Upper lobe of left lung (tissue), 6 donors: ENCODE measurements around the gene ATP7A. TPM values are rescaled to one million over a fixed set of nuclear protein-coding genes. Genes with fewer than 3 reads are reported as not detected.
A peak's percentile ranks its signal among the peaks of the same experiment; 100 is the strongest.

ENCODE experiments used
- ATAC-seq, 2 donors: fragments of 200-7000 bp; cut with Tn5 transposase; one replicate each; pipeline ENCODE4 v1.9.1; 2022; ENCODE audit warnings: mild to moderate bottlenecking in 2 of 2, moderate library complexity in 2 of 2; ENCODE audit not compliant: low FRiP score in 2 of 2
- DNase-seq, 2 donors: peaks; one replicate each; pipeline ENCODE4 v3.0.0-alpha.2; 2019 to 2020
- H3K27ac ChIP-seq, 4 donors: fragments of 200-600 bp; sonication (generic); one replicate each; pipeline ENCODE4 v1.5.1; 2016 to 2019
- H3K27me3 ChIP-seq, 4 donors: fragments of 200-600 bp; sonication (generic); one replicate each; pipeline ENCODE4 v1.5.1; 2017 to 2019
- H3K36me3 ChIP-seq, 4 donors: fragments of 200-600 bp; sonication (generic); one replicate each; pipeline ENCODE4 v1.5.1; 2016 to 2019
- H3K4me1 ChIP-seq, 4 donors: fragments of 200-600 bp; sonication (generic); one replicate each; pipeline ENCODE4 v1.5.1; 2018 to 2019
- H3K4me3 ChIP-seq, 4 donors: fragments of 200-600 bp; sonication (generic); one replicate each; pipeline ENCODE4 v1.5.1; 2017 to 2019; ENCODE audit warnings: mild to moderate bottlenecking in 2 of 4, moderate library complexity in 1 of 4
- H3K9me3 ChIP-seq, 4 donors: fragments of 200-600 bp; sonication (generic); one replicate each; pipeline ENCODE4 v1.5.1; 2018 to 2019
- EP300 ChIP-seq, 4 donors: sonication (generic); formaldehyde crosslinking; IDR thresholded peaks; one replicate each; pipeline ENCODE4 v1.5.1; 2017; ENCODE audit warnings: antibody characterized with exemption in 4 of 4, control low read depth in 2 of 4
- POLR2A ChIP-seq, 4 donors: fragments of 450-650 bp; IDR thresholded peaks; one replicate each; pipeline ENCODE4 v1.5.1; 2016 to 2017; ENCODE audit warnings: antibody characterized with exemption in 4 of 4, mild to moderate bottlenecking in 2 of 4
- POLR2AphosphoS5 ChIP-seq, 2 donors: sonication (generic); formaldehyde crosslinking; IDR thresholded peaks; one replicate each; pipeline ENCODE4 v1.5.1; 2017; ENCODE audit warnings: antibody characterized with exemption in 2 of 2
- WGBS, 2 donors: methylation state at CpG; one replicate each; pipeline ENCODE4 v1.1.5; 2017 to 2018; 5-methylcytosine and 5-hydroxymethylcytosine counted together
- total RNA-seq, 6 donors: library from RNA; depleted of rRNA in 4 of 6; stranded (reverse); fragments of >200 nt in 4 of 6; gene quantifications; one replicate each; pipeline versions ENCODE4 v1.1.0 to v1.2.1, GENCODE V29; 2016 to 2021
- TF ChIP-seq, protein P1 (sequence below), 6 experiments: fragments of 450-650 bp in 4 of 6; fragments of 200-600 bp in 2 of 6; sonication (generic) in 2 of 6; IDR thresholded peaks; one replicate each; pipeline ENCODE4 v1.5.1; 2016 to 2019; ENCODE audit warnings: antibody characterized with exemption in 6 of 6
- donor health status: DM: no; HTN: no; CAD: no; lungs with moderate emphysema.
- donor health status: DM: no; HTN: yes; CAD: no; lungs with severe emphysema.

The ATP7A gene
- total RNA-seq, 6 donors from 2014 or later, result 6.9 to 23.1 (median 11.7) TPM

DNA sequence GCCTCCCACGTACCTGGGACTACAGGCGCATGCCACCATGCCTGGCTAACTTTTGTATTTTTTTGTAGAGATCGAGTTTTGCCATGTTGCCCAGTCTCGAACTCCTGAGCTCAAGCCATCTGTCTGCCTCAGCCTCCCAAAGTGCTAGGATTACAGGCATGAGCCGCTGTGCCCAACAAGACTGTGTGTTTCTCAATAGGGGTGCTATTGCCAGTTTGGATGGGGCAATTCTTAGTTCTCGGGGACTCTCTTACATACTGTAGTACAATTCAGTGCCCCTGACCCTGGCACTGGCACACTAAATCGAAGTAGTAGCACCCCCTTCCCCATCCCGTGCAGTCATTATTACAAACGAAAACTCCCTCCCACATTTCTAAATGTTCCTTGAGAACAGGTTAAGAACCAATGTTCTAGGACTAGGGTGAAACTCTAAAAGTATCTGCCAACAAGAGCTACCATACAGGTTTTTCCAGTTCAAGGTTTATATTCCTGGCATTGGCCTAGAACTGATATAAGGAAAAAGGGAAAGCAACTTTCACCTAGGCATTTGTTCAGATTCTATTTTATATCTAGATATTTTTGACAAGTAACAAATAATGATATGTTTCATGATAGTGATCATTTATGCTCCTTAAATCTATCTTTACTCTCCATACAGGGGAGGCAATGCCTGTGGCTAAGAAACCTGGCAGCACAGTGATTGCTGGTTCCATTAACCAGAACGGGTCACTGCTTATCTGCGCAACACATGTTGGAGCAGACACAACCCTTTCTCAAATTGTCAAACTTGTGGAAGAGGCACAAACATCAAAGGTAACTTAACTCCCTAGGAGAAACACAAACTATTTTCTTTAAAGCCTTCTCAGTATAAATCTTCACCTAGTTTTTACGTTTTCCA is 109.3 kb downstream of the ATP7A start:
- no peaks in the 10 kb centered on the region for H3K27me3 ChIP-seq
- WGBS, 2 donors, result 69 to 89% methylated on average over 10 to 12 of the region's 12 CpGs
- TF ChIP-seq, protein P1, sequence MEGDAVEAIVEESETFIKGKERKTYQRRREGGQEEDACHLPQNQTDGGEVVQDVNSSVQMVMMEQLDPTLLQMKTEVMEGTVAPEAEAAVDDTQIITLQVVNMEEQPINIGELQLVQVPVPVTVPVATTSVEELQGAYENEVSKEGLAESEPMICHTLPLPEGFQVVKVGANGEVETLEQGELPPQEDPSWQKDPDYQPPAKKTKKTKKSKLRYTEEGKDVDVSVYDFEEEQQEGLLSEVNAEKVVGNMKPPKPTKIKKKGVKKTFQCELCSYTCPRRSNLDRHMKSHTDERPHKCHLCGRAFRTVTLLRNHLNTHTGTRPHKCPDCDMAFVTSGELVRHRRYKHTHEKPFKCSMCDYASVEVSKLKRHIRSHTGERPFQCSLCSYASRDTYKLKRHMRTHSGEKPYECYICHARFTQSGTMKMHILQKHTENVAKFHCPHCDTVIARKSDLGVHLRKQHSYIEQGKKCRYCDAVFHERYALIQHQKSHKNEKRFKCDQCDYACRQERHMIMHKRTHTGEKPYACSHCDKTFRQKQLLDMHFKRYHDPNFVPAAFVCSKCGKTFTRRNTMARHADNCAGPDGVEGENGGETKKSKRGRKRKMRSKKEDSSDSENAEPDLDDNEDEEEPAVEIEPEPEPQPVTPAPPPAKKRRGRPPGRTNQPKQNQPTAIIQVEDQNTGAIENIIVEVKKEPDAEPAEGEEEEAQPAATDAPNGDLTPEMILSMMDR (IDR thresholded peaks at IDR 0.05), result no peak
- peak in 1 of 4 donors; percentile 6 for TF ChIP-seq EP300 (IDR thresholded peaks at IDR 0.05)
- ATAC-seq (peak in 1 of 2 donors; percentile 42), DNase-seq (no peak)
- no peaks in the 10 kb centered on the region for H3K4me1 ChIP-seq
- H3K27ac ChIP-seq, result peak overlapping the region in 3 of 4 donors; percentile 19 to 54 (median 44)
- no peaks in the 10 kb centered on the region for H3K9me3 ChIP-seq
- H3K4me3 ChIP-seq, result no peak overlapping the region
- no peaks in the 10 kb centered on the region for H3K36me3 ChIP-seq

DNA sequence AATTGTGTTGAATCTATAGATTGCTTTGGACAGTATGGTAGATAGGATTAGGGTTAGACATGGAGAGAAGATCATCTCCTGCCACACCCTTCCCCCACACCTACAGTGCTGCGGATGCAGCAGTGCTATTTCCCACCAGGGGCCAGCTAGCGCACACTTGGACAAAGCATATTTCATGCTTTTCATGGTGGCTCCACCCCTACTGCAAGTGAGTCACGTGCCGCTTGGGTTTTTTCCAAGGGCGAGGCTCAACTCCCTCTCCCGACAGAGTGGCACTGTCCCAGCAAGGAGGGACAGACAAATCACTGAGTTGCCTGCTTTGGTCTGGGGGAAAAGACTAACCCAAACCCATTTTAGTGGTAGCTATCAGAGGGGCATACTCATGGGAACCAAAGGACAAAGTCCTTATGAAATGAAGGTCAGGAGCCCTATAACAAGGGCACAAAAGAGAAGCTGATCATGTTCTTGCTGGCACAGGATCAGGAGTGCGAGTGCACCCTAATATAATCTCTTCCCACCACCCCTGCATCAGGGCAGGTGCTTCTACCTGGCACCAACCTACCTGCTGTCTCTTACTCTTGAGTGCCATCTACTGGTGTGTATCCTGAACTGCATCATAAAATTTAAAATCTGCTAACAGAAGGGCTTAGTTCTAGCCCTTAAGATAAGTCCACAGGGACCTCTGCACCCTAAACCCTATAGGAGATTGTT is 114.0 kb downstream of the ATP7A start:
- H3K36me3 ChIP-seq, result no peaks in the 10 kb centered on the region
- no peaks in the 10 kb centered on the region for H3K27me3 ChIP-seq
- no peak overlapping the region for H3K4me3 ChIP-seq
- ATAC-seq (peak; percentile 42 to 71), DNase-seq (peak in 1 of 2 donors; percentile 72)
- H3K27ac ChIP-seq, result peak overlapping the region in 2 of 4 donors; percentile 24 to 39
- no peaks in the 10 kb centered on the region for H3K4me1 ChIP-seq
- 35 to 44% methylated on average over 3 to 7 of the region's 7 CpGs for WGBS, 2 donors
- TF ChIP-seq POLR2AphosphoS5 (IDR thresholded peaks at IDR 0.05) (no peak), EP300 (IDR thresholded peaks at IDR 0.05) (no peak), POLR2A (IDR thresholded peaks at IDR 0.05) (no peak)
- TF ChIP-seq, protein P1 (IDR thresholded peaks at IDR 0.05), result peak; percentile 13 to 61 (median 46)
- H3K9me3 ChIP-seq, result no peaks in the 10 kb centered on the region

DNA sequence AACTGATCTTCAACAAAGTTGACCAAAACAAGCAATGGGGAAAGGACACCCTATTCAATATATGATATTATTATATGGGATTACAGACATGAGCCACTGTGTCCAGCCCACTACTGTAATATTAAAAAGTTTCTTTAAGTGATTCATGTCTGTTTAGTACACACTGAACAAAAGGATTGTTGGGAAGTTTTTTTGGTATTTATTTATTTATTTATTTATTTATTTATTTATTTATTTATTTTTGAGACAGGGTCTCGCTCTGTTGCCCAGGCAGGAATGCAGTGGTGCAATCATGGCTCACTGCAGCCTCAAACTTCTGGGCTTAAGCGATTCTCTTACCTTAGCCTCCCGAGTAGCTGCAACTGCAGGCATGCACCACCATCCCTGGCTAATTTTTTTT is 117.3 kb downstream of the ATP7A start:
- Histone ChIP-seq H3K36me3 (no peaks in the 10 kb centered on the region), H3K4me1 (no peaks in the 10 kb centered on the region), H3K27me3 (no peaks in the 10 kb centered on the region), H3K9me3 (no peaks in the 10 kb centered on the region), H3K4me3 (no peak overlapping the region), H3K27ac (no peak overlapping the region)
- TF ChIP-seq POLR2A (IDR thresholded peaks at IDR 0.05) (no peak), POLR2AphosphoS5 (IDR thresholded peaks at IDR 0.05) (no peak), EP300 (IDR thresholded peaks at IDR 0.05) (no peak)
- TF ChIP-seq, protein P1 (IDR thresholded peaks at IDR 0.05), result no peak
- no peak for DNase-seq
- WGBS, 2 donors, result 77 to 96% methylated on average over 3 of the region's 3 CpGs
- no peak for ATAC-seq

DNA sequence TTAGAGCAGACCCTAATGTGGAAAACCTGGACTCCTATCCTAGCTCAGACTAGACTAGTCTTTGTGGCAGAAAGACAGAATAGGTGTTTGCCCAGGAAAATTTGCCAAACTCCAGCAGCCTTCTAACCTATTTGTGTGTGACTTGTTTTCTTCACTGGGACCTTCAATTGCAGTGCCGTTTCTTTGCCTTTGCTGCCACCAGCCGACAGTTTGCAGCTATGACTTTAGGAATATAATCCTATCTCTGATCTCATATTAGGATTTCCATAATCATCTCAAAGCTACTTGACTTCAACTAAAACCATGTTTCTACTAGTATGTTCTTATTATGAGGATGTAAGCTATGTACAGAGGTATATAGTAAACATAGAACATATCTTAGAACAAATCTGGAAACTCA is 119.2 kb downstream of the ATP7A start:
- H3K4me3 ChIP-seq, result no peak overlapping the region
- DNase-seq (no peak), ATAC-seq (no peak)
- H3K27me3 ChIP-seq, result no peaks in the 10 kb centered on the region
- H3K4me1 ChIP-seq, result no peaks in the 10 kb centered on the region
- H3K9me3 ChIP-seq, result no peaks in the 10 kb centered on the region
- WGBS, 2 donors, result 38 to 44% methylated on average over 2 of the region's 2 CpGs
- no peak overlapping the region for H3K27ac ChIP-seq
- TF ChIP-seq, protein P1 (IDR thresholded peaks at IDR 0.05), result peak in 3 of 6 experiments; percentile 19 to 38 (median 27)
- no peak for TF ChIP-seq POLR2AphosphoS5 (IDR thresholded peaks at IDR 0.05)
- H3K36me3 ChIP-seq, result peaks cover 0 to 3% (median 0%) of the 10 kb centered on the region in 4 donors
